Mammary epithelial cell (primary cell): ENCODE data around the gene ELP1.

Source experiments
- EZH2 ChIP-seq: IDR thresholded peaks from 2 replicates; pipeline ENCODE4 v1.6.1; 2012; ENCODE audit warnings: low read length, inconsistent platforms, borderline replicate concordance
- TF ChIP-seq, protein P1 (sequence below), 2 donors: IDR thresholded peaks in 1 of 2; conservative IDR thresholded peaks in 1 of 2; 2 replicates each; pipeline ENCODE4 v1.5.1; 2011 to 2012; ENCODE audit warnings: inconsistent platforms in 2 of 2, low read length in 2 of 2, mild to moderate bottlenecking in 2 of 2, control low read depth in 1 of 2, low read depth in 1 of 2; ENCODE audit not compliant: insufficient read depth in 1 of 2; ENCODE audit errors: extremely low read depth in 1 of 2

DNA sequence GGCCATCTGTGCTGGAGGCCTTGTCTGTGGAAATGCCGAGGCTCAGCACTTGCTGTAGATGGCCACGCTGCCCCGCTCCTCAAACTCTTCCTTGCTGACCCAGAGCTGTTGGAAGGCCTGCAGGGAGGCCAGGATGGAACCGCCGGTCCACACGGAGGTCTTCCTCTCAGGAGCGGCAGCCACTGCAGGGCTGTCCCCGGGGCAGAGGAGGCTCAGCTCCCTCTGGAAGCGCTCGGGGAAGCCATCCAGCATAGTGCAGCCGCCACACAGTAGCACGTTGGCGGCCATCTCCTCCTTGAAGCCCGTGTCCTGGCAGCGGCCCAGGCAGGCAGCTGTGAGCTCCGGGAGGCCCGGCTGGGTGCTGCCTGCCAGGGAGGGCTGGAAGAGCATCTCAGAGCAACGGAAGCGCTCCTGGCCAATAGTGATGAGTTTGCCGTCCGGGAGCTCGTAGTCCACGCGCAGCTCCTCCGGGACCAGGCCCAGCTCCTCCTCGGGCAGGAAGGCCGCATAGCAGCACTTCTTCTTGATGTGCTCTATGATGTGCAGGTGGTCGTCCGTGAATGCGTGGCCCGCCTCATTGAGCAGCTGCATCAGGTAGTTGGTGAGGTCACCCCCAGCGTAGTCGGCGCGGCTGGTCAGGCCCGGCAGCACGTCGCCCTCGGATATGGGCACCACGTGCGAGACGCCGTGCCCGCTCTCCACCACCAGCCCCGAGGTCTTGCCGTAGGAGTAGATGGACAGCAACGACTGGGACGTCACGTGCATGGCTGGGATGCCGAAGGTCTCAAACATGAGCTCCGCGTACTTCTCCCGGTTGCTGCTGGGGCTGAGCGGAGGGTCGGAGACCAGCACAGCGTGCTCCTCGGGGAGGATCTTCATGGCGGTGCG is 79.0 kb downstream of the ELP1 start:
- TF ChIP-seq, protein P1, sequence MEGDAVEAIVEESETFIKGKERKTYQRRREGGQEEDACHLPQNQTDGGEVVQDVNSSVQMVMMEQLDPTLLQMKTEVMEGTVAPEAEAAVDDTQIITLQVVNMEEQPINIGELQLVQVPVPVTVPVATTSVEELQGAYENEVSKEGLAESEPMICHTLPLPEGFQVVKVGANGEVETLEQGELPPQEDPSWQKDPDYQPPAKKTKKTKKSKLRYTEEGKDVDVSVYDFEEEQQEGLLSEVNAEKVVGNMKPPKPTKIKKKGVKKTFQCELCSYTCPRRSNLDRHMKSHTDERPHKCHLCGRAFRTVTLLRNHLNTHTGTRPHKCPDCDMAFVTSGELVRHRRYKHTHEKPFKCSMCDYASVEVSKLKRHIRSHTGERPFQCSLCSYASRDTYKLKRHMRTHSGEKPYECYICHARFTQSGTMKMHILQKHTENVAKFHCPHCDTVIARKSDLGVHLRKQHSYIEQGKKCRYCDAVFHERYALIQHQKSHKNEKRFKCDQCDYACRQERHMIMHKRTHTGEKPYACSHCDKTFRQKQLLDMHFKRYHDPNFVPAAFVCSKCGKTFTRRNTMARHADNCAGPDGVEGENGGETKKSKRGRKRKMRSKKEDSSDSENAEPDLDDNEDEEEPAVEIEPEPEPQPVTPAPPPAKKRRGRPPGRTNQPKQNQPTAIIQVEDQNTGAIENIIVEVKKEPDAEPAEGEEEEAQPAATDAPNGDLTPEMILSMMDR (conservative IDR thresholded peaks at IDR 0.05 in 1 of 2, IDR thresholded peaks at IDR 0.05 in 1 of 2; ENCODE audit: extremely low read depth in 1 of 2, insufficient read depth in 1 of 2, low read depth in 1 of 2, low read length in 2 of 2) = no peak
- no peak for TF ChIP-seq EZH2
